H1 (cell line): ENCODE measurements around the gene RPS27A.

Experiments used
- ATF2 ChIP-seq: IDR thresholded peaks from 2 replicates; pipeline ENCODE4 v1.6.1; 2012; ENCODE audit warnings: low read length, inconsistent platforms
- BACH1 ChIP-seq: IDR thresholded peaks from 2 replicates; pipeline ENCODE4 v1.6.1; 2012; ENCODE audit warnings: low read length, improper control_type of control experiment
- CBX5 ChIP-seq: fragments of 300-800, 300-1000 bp; sonication (generic); IDR thresholded peaks from 2 replicates; pipeline ENCODE4 v1.7.1; 2016; ENCODE audit warnings: antibody characterized with exemption, low read length, low read depth
- CTCF ChIP-seq, 3 experiments: IDR thresholded peaks; 1 replicate in 2 of 3; 2 replicates in 1 of 3; pipeline versions ENCODE4 v1.5.1 to v1.6.1; 2011; ENCODE audit warnings: low read length in 3 of 3, mild to moderate bottlenecking in 3 of 3, inconsistent platforms in 2 of 3, low read depth in 1 of 3, moderate library complexity in 1 of 3; ENCODE audit not compliant: insufficient read depth in 1 of 3; ENCODE audit errors: control extremely low read depth in 1 of 3
- GABPA ChIP-seq: IDR thresholded peaks from 2 replicates; pipeline ENCODE4 v1.6.1; 2011; ENCODE audit warnings: mild to moderate bottlenecking, low read length, moderate library complexity, borderline replicate concordance; ENCODE audit not compliant: insufficient read depth
- HDAC6 ChIP-seq: IDR thresholded peaks from one replicate; pipeline ENCODE4 v1.7.1; 2012; ENCODE audit warnings: low read depth, mild to moderate bottlenecking, inconsistent platforms, low read length, moderate library complexity
- POLR2A ChIP-seq, 2 experiments: IDR thresholded peaks; 1 replicate in 1 of 2; 2 replicates in 1 of 2; pipeline ENCODE4 v1.6.1; 2011; ENCODE audit warnings: low read depth in 2 of 2, low read length in 2 of 2, mild to moderate bottlenecking in 2 of 2; ENCODE audit errors: control extremely low read depth in 1 of 2
- RAD21 ChIP-seq, 2 experiments: IDR thresholded peaks in 1 of 2; conservative IDR thresholded peaks in 1 of 2; 2 replicates each; pipeline ENCODE4 v1.6.1; 2011; ENCODE audit warnings: low read depth in 2 of 2, low read length in 2 of 2, improper control_type of control experiment in 1 of 2, inconsistent platforms in 1 of 2, mild to moderate bottlenecking in 1 of 2, moderate library complexity in 1 of 2
- SP1 ChIP-seq: IDR thresholded peaks from 2 replicates; pipeline ENCODE4 v1.6.1; 2011; ENCODE audit warnings: low read depth, low read length
- TBP ChIP-seq: IDR thresholded peaks from 2 replicates; pipeline ENCODE4 v1.6.1; 2011; ENCODE audit warnings: low read depth, low read length, improper control_type of control experiment
- TF ChIP-seq, protein P1 (sequence below): IDR thresholded peaks from 2 replicates; pipeline ENCODE4 v1.6.1; 2012; ENCODE audit warnings: inconsistent platforms

- no peak for TF ChIP-seq POLR2A (IDR thresholded peaks at IDR 0.05; ENCODE audit: control extremely low read depth in 1 of 2, low read depth in 2 of 2, low read length in 2 of 2)
- TF ChIP-seq CTCF (IDR thresholded peaks at IDR 0.05; ENCODE audit: control extremely low read depth in 1 of 3, insufficient read depth in 1 of 3, low read depth in 1 of 3, low read length in 3 of 3): no peak
- TF ChIP-seq TBP: no peak
- TF ChIP-seq RAD21 (IDR thresholded peaks at IDR 0.05 in 1 of 2, conservative IDR thresholded peaks at IDR 0.05 in 1 of 2; ENCODE audit: low read depth in 2 of 2, low read length in 2 of 2): no peak
- TF ChIP-seq HDAC6: no peak
- TF ChIP-seq ATF2: no peak
- no peak for TF ChIP-seq GABPA
- no peak for TF ChIP-seq CBX5
- TF ChIP-seq, protein P1, sequence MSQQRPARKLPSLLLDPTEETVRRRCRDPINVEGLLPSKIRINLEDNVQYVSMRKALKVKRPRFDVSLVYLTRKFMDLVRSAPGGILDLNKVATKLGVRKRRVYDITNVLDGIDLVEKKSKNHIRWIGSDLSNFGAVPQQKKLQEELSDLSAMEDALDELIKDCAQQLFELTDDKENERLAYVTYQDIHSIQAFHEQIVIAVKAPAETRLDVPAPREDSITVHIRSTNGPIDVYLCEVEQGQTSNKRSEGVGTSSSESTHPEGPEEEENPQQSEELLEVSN: no peak
- no peak for TF ChIP-seq BACH1
- TF ChIP-seq SP1: no peak
Observed at GRCh38 chr2:55283083-55283482, 50.6 kb downstream of the RPS27A start.
